ENCODE measurements around the gene NAA25.
A peak's percentile ranks its signal among the peaks of the same experiment; 100 is the strongest.
"Not testable (repeated sequence)": the region's sequence is repeated elsewhere in the genome, so short reads cannot be mapped to it uniquely, and the experiment has no call there.

The NAA25 gene

DNA sequence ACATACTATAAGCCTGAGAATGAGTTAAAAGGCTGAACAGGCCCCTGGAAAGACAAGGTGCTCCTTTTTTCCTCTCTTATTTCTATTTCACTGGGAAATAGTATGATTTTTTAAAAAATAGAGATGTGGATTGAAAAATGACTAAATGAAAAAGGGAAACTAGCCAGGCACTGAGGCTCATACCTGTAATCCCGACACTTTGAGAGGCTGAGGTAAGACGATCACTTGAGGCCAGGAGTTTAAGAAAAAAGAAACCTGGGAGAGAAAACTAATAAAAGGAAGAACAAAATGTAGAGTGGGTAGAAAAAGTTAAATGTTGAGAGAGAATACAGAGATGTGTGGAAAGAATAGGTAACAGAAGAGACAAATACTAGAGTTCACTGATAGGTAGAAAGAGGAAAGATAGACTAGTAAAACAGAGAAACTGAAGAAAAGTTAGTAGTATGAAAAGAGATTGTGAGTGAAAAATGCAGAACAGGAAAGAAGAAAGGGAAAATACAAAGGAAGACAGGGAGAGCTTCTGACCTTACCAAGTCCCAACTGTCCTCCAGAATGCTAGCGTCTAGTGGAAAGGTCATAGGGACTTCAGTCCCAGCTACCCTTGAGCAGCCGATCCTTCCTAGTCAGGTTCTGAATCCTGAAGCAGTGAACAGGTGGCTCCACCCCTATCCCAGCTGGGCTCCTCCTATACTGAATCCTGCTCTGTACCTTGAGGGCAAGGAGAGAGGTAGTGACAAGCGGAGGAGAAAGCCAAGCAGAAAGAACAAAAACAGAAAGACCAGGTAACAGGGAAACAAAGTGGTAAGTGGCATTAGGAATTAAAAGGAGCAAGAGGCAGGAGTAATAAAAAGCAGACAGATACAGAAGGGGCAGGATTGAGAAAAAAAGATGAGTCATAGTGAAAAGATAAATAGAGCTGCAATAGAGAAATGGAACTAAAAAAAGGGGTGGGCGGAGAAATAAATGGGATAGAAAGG lies 102.9 kb downstream of the NAA25 start:
- peak; percentile 88 for DNase-seq

DNA sequence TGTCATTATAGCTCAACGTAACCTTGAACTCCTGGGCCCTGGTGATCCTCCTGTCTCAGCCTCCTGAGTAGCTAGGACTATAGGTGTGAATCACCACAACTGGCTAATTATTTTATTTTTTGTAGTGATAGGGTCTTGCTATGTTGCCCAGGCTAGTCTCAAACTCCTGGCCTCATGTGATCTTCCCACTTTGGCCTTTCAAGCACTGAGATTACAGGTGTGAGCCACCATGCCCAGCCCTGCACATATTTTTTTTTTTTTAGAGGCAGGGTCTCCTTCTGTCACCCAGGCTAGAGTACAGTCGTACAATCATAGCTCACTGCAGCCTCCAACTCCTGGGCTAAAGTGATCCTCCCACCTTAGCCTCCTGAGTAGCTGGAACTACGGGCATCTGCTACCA lies 104.5 kb downstream of the NAA25 start:
- no peak for DNase-seq

DNA sequence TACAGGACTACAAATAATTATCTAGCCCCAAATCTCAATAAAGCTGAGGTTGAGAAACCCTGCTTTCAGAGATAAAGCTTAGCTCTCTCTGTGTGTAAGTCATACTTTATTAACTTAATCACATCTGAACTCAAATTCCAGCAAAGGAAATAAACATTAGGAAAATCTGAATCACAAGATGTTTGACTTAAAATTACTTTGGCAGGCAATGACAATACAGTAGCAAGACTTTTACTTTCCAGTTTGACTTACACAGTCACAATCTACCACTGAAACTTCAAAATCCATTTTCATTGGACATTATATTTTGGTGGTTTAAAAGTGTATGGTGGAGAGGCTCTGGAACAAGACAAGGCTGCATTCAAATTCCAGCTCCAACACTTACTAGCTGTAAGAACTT lies 107.0 kb downstream of the NAA25 start:
- DNase-seq = no peak

DNA sequence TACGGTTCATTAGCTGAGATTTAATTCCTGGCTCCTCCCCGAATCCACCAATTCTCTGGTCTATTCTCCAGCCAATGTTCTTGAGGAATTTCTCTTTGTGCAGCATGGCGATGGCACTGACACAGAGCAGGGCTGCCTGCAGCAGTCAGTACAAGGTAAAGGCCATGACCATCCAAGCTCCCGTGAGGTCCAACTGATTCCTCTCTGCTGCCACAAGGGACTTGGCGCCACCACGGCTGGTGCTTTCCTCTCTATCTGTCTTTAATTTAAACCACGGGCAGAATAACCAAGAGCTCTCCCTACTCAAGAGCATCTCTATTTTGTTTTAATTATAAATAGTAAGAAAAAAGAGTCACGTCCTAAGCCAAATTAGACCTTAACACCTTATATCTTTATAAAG lies 107.8 kb downstream of the NAA25 start:
- DNase-seq = no peak

DNA sequence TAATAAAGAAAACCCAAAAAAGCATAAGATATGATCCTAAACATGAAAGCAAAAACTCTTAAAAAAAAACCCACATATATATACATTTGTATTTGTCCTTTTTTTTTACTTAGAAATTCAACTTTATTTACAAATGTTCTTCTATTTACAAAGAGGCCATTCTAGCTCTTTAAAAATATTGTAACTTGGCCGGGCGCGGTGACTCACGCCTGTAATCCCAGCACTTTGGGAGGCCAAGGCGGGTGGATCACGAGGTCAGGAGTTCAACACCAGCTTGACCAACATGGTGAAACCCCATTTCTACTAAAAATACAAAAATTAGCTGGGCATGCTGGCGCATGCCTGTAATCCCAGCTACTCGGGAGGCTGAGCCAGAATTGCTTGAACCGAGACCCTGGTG lies 109.5 kb downstream of the NAA25 start:
- not testable (repeated sequence) for DNase-seq

DNA sequence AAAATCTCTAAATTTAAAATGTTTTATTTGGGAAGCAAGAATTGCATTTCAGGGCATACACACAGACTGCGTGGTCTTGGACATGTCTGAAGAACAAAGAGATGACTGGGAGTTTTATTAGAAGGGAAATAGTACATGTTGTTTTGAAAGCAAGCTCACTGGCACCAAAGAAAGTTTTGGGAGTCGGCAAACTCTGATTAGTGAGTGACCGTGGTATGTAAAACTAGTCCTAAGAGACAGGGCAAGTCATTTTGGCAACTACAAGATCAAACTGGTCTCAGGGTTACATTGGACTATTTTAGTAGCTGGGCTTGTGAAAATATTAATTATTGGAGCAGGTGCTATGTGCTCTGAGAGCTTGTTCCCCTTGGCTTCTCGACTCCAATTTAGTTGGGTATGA lies 110.6 kb downstream of the NAA25 start:
- no peak for DNase-seq

DNA sequence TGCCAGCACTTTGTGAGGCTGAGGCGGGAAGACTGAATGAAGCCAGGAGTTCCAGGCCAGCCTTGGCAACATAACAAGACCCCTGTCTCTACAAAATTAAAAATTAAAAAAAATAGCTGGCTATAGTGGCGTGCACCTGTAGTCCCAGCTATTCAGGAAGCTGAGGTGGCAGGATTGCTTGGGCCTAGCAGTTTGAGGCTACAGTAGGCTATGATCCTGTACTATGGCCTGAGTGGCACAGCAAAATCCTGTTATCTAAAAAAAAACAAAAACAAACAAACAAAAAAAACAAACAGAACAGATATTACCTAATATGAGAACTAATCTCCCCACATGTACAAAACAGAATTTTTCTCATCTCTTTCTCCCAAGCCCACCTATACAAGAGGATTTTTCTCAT lies 111.3 kb downstream of the NAA25 start:
- no peak for DNase-seq

DNA sequence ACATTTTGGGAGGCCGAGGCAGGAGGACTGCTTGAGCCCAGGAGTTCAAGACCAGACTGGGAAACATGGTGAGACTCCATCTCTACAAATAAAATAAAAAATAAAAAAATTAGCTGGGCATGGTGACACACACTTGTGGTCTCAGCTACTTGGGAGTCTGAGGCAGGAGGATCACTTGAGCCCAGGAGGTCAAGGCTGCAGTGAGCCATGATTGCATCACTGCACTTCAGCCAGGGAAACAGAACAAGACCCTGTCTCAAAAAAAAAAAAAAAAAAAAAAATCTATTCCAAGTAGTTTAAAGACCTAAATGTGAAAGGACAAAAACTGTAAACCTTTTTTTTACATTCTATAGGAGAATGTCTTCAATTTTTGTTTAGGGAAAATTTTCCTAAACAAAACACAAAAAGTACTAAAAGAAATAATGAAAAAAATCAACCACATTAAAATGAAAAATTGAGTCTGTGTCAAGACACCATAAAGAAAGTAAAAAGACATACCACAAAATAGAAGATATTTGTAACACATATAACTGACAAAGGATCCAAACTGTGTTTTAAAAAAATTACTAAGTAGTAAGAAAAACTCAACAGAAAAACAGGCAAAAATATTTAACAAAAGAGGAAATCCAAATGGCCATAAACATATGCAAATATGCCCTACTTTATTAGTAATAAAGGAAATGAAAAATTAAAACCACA lies 112.7 kb downstream of the NAA25 start:
- no peak for DNase-seq

DNA sequence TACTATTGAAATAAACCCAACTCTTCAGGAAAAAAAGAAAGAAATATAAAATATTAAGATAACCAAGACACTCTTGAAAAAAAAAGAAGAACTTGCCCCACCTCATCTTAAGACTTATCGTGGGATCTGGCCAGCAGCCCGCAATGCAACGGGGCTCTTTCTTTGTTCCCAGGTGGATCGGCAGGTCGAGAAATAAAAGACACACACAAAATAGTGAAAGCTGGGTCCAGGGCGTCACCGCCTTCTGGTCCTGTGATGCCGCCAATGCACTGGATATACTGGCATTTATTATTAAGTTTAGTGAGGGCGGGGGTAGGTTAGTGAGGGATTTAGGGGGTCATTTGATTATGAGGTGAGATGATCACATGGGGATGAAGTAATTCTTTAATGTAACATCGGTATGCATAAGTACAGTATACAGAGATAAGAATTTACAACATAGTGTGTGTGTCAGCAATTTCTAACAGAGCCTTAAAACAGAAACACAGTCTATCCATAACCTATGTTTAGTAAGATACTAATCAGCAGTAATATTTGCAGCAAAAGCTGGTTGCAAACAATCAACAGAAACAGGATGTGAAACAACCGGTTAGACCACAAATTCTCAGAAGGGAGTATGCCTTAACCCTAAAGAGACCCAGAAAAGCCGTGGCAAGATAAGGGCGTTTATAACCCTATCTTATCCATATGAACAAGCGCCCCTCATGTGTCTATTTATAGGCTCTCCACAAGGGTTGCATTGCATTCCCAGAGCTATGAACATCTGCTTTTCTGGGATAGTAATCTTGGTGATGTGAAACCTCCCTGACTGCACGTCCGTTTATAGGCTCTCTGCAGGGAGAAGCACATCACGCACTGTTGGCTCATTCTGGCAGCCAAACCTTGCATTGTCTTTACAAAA lies 114.1 kb downstream of the NAA25 start:
- DNase-seq = not testable (repeated sequence)

DNA sequence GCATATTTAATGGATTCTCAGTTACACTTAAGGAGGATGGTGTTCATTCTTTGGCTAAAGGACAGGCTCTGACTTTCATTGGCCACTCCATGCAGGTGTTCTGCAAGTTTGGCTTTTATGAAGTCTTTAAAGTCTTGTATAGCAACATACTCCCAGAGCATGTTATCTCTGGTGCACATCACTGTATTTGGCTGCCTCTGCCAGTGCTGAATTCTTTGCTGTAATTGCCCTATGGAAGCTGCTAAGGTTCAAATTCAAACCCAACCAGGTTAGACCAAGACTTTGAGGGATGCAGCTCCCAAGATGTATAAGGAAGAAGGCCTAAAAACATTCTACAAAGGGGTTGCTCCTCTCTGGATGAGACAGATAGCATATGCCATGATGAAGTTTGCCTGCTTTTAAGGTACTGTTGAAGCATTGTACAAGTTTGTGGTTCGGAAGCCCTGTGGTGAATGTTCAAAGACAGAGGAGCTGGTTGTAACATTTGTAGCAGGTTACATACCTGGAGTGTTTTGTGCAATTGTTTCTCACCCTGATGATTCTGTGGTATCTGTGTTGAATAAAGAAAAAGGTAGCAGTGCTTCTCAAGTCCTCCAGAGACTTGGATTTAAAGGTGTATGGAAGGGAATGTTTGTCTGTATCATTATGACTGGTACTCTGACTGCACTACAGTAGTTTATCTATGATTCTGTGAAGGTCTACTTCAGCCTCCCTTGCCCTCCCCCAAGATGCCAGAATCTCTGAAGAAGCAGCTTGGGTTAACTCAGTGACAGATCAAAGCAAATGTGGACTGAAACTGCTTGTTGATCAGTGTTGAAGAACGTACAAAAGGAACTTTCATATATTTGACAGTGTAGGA lies 115.1 kb downstream of the NAA25 start:
- DNase-seq = no peak

DNA sequence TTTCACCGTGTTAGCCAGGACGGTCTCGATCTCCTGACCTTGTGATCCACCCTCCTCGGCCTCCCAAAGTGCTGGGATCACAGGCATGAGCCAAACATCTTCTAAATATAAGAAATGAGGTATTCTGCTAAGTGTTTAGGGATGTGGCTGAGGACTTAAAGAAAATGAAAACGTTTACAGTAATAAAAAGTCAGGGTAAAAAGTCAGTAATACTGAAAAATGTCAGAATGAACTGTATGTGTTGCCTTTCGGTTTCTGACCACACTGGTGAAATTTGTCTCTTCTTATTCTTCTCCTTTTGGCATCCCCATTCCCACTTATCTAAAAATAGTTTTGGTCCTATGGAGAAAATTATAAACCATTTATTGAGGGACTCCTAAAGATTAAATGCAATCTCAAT lies 116.1 kb downstream of the NAA25 start:
- no peak for DNase-seq

DNA sequence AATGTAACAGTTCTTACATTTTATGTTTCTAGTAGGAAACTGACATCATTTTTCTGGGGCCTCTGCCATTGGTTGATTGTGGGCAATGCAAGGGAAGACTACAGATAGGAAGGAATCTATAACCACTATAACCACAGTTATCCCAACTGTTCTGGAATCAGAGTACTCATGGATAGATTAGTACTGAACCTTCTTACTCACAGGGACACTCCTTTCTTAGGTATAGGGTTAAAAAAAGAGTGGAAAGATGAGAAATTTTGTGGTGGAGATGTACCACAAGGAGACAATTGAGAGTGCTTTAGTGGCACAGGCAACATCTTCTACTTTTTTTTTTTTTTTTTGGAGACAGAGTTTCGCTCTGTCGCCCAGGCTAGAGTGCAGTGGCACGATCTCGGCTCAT lies 116.6 kb downstream of the NAA25 start:
- no peak for DNase-seq

DNA sequence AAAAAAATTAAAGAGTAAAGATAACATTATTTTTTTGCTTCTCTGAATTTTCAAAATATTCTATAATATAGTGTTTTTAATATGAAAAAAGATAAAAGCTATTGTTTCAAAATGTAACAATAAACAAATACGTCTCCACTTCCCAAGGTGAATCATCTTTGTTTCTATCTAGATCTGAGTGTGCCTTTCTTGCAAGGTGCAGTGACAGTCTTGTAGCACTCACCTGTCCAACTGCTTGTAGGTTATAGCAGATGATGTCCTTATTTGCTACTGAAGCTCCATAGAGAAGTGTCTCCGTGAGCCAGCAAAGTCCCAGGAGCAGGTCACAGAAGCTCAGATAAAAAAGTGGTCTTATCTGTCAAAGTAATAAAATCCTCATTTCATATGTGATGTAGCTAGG lies 117.0 kb downstream of the NAA25 start:
- no peak for DNase-seq

DNA sequence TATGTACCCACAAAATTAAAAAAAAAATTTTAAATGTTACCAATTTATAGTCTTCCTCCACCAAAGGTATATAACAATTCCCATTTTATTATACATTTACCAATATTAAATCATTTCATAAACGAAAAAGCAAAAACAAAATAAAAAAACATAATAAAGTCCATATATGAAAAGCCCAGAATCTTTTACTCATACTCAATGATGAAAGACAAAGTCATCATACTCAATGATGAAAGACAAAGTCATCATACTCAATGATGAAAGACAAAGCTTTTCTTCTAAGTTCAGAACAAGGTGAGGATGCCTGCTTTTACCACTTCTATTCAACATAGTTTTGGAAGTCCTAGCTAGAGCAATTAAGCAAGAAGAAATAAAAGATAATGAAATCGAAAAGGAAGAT lies 123.8 kb downstream of the NAA25 start:
- no peak for DNase-seq

DNA sequence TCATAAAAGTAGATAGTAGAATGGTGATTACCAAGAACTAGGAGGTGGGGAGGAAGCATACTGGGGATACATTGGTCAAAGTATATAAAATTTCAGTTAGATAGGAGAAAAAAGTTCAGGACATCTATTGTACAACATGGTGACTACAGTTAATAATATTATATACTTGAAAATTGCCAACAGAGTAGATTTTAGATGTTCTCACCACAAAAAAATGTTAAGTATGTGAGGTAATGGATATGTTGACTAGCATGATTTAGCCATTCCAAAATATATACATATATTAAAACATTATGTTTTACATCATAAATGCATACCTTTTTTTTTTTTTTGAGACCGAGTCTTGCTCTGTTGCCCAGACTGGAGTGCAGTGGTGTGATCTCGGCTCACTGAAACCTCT lies 126.6 kb downstream of the NAA25 start:
- DNase-seq = no peak

DNA sequence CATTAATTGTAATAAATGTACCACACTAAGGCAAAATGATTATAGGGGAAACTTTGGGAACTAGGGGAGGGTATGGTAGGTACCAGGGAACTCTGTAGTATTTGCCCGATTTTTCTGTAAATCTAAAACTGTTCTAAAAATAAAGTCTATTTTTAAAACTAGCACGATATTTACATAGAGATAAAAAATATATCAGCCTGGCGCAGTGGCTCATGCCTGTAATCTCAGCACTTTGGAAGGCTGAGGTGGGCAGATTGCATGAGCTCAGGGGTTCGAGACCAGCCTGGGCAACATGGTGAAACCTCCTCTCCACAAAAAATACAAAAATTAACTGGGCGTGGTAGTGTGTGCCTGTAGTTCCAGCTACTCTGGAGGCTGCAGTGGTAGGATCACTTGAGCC lies 128.0 kb downstream of the NAA25 start:
- DNase-seq = no peak

DNA sequence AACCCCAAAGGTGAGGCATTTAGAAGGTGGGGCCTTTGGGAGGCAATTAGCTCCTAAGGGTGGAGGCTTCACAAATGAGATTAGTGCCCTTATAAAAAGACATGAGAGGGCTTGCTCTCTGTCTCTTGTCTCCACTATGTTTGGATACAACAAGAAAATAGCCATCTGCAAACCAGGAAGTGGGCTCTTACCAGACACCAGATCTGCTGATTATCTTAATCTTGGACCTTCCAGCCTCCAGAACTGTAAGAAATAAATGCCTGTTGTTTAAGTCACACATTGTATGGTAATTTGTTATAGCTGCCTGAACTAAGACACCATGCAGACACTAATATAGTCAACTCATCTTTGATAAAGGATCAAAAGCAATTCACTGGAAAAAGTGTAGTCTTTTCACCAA lies 130.0 kb downstream of the NAA25 start:
- no peak for DNase-seq

DNA sequence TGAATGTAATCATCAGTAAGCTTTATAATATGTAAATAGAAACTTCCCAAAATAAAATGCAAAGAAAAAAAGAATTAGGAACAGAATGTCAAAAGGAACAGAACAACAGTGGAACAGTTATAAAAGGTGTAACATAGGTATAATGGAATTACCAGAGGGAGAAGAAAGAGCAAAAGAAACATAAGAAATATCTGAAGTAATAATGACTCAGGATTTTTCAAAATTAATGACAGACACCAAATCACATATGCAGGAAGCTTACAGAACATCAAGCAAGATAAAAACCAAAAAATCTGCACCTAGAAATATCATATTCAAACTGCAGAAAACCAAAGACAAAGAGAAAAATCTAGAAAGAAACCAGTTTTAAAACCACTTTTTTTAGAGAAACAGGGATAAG lies 131.7 kb downstream of the NAA25 start:
- DNase-seq = no peak

Data from DMS53 (cell line).